Measurements from ENCODE around the gene ANTXR1. TPM values are rescaled to one million over a fixed set of nuclear protein-coding genes. Genes with fewer than 3 reads are reported as not detected.

ANTXR1 gene
- total RNA-seq, 1 experiment from 2014 or later: 8.1 TPM

GRCh38 chr2:69060938-69061501 is 48.0 kb downstream of the ANTXR1 start:
- in situ Hi-C loops (cut with HindIII; ENCODE audit: low sequenced_read_pairs): no loop called here
- no peak for DNase-seq (ENCODE audit: low spot score)

DNA sequence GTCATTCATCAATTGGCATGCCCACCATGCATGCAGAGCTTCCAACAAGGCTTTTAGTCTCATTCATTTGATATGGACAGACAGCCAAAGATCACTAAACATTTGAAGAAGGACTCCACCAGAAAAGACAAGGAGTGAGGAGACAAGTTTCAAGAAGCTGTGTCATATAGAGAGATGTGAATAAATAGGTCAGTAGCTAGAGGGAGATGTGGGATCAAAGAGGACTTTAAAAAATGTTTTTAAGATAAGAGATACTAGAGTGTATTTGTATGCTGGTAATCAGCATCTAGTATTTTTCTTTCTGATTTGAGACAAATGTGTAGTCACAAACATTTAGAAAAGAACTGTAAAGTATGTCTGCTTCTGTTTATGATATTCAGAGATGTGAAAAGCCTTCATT is 48.5 kb downstream of the ANTXR1 start:
- in situ Hi-C loops (cut with HindIII; ENCODE audit: low sequenced_read_pairs): no loop called here
- DNase-seq (ENCODE audit: low spot score): no peak

DNA sequence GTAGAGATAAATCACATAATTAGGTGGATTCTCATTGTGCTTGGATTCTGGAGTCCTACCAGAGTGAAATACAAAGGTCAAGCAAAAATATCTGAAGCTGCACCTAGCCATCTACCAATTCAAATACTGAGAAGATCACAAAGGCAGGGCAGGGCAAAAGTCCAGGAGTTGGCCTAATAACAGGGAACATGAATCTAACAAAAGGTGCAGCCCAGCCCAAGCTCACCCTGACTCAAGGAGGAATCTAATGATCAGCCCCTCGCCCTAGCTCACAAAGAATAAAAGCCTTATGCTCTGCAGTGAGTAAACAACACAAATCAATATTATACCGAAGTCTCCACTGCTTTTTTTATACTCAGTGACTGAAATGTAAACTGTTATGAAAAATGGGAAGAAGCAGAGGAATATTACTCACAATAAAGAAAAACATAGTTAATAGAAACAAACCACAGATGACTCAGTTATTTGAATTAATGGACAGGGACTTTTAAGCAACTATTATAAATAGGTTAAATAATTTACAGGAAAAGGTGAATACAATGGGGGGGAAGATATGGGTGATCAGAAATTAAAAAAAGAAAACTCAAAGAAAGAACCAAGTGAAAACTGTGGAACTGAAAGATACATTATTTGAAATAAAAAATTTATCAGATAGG is 49.5 kb downstream of the ANTXR1 start:
- in situ Hi-C loops (cut with HindIII; ENCODE audit: low sequenced_read_pairs): no loop called here
- no peak for DNase-seq (ENCODE audit: low spot score)

GRCh38 chr2:69065735-69066336 is 52.9 kb downstream of the ANTXR1 start:
- DNase-seq (ENCODE audit: low spot score): no peak
- in situ Hi-C loops (cut with HindIII; ENCODE audit: low sequenced_read_pairs): no loop called here

DNA sequence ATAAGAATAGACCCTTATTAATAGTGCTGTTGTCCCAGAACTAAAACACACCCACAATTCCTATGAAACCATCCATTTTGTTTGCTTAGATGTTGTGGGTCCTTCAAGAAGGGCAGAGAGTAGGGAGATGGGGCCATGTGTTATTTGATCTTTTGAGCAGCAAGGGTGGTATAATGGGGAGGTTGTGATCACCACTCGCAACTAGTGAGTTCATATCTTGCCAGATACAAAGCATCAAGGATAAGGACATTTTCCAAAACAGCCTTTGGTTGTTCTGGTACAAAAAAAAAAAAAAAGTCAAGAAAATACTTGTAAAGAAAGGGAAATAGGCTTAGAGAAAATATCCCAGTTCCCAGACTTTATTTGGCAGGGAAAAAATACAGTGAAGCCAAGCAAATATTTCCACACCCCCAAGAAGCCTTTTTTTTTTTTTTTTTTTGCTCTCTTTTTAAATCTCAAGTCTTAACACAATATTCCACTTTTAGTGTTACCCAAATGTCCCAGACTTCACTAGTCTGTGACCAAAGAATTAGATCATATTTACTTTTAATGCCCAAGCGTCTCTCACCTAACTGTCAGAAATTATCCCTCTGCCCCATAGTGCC is 54.1 kb downstream of the ANTXR1 start:
- in situ Hi-C loops (cut with HindIII; ENCODE audit: low sequenced_read_pairs): no loop called here
- no peak for DNase-seq (ENCODE audit: low spot score)

- DNase-seq (ENCODE audit: low spot score): no peak
- in situ Hi-C loops (cut with HindIII; ENCODE audit: low sequenced_read_pairs): no loop called here
Observed at GRCh38 chr2:69067866-69068265, 54.9 kb downstream of the ANTXR1 start.

GRCh38 chr2:69070969-69071368 is 58.0 kb downstream of the ANTXR1 start:
- DNase-seq (ENCODE audit: low spot score): no peak
- in situ Hi-C loops (cut with HindIII; ENCODE audit: low sequenced_read_pairs): no loop called here

DNA sequence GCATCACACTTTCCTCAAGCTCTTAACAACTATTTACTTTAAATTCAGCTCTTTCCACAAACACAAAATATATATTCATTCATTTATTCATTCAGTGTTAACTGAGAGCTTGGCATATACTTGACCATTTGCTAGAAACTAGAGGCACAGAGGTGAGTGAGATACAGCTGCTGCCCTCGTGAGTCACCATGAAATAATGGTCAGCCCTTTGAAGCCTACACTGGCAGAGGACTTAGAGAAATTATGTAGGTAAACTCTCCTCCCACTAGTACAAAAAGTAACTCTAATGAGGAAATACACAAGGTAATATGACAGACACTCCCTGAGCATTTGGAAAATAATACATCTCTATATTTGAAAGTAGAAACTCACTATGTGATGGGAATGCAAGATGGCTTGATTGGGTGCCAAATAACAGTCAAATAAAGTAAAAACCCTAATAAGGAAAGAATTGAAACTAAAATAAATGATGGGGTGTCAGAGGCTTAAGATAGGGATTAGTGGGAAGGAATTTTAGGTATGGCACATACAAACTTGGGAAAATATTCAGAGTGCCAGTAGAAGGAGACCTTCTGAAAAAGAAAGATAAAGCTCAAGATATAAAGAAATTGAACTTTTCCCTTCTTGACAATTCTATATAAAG is 61.1 kb downstream of the ANTXR1 start:
- no peak for DNase-seq (ENCODE audit: low spot score)
- in situ Hi-C loops (cut with HindIII; ENCODE audit: low sequenced_read_pairs): no loop called here

DNA sequence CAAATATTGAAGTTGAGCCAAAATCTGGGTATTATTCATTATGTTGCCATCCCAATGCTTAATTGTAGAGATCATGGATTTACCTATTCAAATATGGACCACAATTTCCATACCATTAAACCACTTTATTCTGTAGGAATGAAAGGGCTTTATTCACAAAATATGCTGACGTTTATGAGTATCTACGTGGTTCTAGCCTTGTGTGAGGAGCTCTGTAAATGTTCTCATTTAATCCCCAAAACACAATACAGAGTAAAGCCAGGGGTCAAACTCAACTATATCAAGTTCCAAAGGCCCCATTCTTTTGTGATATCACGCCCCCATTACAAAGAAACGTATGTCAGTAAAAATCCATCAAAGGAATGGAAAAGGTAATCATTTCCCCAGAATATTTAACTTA is 61.9 kb downstream of the ANTXR1 start:
- no peak for DNase-seq (ENCODE audit: low spot score)
- in situ Hi-C loops (cut with HindIII; ENCODE audit: low sequenced_read_pairs): no loop called here

DNA sequence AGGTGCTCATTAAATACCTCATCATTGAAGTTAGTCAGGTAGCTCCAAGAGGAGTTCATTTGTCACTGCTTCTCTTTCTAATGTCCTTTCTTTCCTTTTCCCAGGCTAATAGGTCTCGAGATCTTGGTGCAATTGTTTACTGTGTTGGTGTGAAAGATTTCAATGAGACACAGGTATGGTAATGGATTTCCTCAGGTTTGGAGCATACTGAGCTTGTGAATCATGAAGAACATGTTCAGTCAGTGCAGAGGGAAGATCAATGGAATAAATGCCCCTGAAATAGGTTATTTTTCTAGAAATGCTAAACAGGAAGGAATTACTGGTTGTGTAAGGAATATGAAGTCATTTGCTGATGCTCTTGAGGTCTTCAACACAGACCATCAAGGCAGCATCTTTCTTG is 62.5 kb downstream of the ANTXR1 start:
- in situ Hi-C loops (cut with HindIII; ENCODE audit: low sequenced_read_pairs): no loop called here
- no peak for DNase-seq (ENCODE audit: low spot score)

DNA sequence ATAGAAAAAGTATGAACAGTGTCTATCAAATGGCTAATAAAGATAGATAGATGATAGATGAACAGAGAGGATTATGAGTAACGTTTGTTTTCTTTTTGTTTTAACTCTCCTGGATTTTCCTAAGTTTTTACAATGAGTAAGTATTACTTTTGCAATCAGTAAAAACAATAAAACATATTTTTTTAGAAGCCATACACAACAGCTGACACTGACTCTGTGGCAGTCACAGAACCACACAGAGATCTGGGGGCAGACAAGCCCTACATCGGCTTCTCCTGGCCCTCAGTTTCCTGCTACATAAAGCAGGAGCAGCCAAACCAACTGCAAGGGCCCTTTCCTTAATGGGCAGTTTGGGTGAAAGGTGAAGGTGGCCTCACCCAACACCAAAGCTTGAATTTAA is 63.6 kb downstream of the ANTXR1 start:
- DNase-seq (ENCODE audit: low spot score): no peak
- in situ Hi-C loops (cut with HindIII; ENCODE audit: low sequenced_read_pairs): no loop called here

DNA sequence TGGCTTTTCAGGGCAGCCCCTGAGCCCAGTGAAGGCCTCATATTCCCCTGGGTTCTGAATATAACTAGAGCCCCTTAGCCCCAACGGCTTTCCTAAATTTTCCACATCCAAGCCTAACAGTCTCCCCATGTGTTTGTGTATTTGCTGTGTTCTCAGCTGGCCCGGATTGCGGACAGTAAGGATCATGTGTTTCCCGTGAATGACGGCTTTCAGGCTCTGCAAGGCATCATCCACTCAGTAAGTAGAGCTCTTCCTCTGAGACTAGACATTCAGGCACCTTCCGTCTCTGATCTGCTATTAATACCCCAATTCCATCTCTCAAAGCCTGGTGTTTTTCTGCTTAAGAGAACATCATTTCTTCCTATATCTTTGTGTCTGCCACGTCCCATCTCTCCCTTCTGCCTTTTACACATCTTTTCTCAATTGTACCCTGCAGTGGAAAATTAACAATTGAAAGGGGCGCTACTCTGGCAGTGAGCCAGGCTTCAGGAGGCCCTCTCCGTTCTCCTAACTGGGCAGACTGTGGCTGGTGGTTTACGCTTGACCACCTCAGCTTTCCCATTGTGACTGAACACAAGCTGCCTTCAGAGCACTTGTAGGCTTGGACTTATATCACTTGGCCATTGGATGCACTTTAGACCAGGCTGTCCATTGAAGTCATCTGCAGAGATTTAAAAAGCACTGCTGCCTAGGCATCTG is 64.4 kb downstream of the ANTXR1 start:
- no peak for DNase-seq (ENCODE audit: low spot score)
- in situ Hi-C loops (cut with HindIII; ENCODE audit: low sequenced_read_pairs): no loop called here

- in situ Hi-C loops (cut with HindIII; ENCODE audit: low sequenced_read_pairs): no loop called here
- no peak for DNase-seq (ENCODE audit: low spot score)
Observed at GRCh38 chr2:69080071-69080470, 67.1 kb downstream of the ANTXR1 start.

- DNase-seq (ENCODE audit: low spot score): no peak
- in situ Hi-C loops (cut with HindIII; ENCODE audit: low sequenced_read_pairs): no loop called here
Observed at GRCh38 chr2:69081001-69081580, 68.1 kb downstream of the ANTXR1 start.

- in situ Hi-C loops (cut with HindIII; ENCODE audit: low sequenced_read_pairs): no loop called here
Observed at GRCh38 chr2:69081757-69082156, 68.8 kb downstream of the ANTXR1 start.

DNA sequence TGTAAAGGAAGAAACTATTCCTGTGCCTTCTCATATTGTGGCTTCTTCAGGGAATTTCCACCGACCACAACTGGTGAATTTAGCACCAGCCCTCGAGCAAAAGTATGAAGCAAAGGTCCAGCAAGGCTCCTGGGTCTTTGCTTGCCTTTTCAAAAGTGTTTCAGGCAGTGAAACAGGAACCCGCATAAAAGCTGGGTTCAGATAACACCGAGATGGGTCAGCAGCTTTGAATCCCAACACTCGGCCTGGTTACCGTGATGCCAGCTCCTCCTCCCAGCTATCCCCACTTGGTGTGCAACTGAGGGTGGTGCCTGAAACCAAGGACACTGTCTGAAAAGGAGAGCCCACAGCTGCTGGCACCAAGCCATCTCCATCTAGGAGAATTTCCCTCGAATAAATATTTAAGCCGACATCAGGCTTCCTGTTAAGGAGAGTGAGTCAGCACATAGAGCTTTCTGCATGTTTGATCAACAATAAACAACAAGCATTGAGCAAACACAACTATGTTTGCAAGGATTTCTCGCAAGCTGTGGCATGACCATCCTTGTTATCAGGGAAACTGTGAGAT is 69.5 kb downstream of the ANTXR1 start:
- in situ Hi-C loops (cut with HindIII; ENCODE audit: low sequenced_read_pairs): no loop called here
- peak; percentile 3 for DNase-seq (ENCODE audit: low spot score)

More at GRCh38 chr2:69081757-69082156, 68.8 kb downstream of the ANTXR1 start:
- DNase-seq (ENCODE audit: low spot score): no peak

GRCh38 chr2:69083235-69083748 is 70.3 kb downstream of the ANTXR1 start:
- in situ Hi-C loops (cut with HindIII; ENCODE audit: low sequenced_read_pairs): no loop called here
- DNase-seq (ENCODE audit: low spot score): no peak

DNA sequence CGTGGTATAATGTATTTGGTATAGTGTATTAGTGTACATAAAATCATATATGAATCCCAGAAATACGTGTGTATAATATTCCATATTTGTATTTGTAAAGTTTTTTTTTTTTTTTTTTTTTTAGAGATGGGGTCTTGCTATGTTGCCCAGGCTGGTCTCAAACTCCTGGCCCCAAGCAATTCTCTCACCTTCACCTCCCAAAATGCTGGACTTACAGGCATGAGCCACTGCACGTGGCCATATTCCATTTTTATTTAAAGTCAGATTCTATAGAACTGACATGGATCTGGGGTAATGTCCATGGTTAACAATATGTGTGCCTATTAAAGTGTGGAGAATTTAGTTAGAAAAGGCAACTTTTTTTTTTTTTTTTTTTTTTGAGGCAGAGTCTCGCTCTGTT is 71.5 kb downstream of the ANTXR1 start:
- no peak for DNase-seq (ENCODE audit: low spot score)
- in situ Hi-C loops (cut with HindIII; ENCODE audit: low sequenced_read_pairs): no loop called here

GRCh38 chr2:69086466-69086865 is 73.5 kb downstream of the ANTXR1 start:
- DNase-seq (ENCODE audit: low spot score): no peak
- in situ Hi-C loops (cut with HindIII; ENCODE audit: low sequenced_read_pairs): no loop called here
